K562 (cell line): ENCODE results near the gene POLD4. TPM values are rescaled to one million over a fixed set of nuclear protein-coding genes. Genes with fewer than 3 reads are reported as not detected.
A peak's percentile ranks its signal among the peaks of the same experiment; 100 is the strongest.

ENCODE experiments used
- ARID3B ChIP-seq: fragments of 250-450 bp; sonication (Bioruptor Pico); IDR thresholded peaks from 2 replicates; pipeline ENCODE4 v1.4.0; 2020; ENCODE audit warnings: borderline replicate concordance
- EHMT2 ChIP-seq: fragments of 450-650 bp; IDR thresholded peaks from 2 replicates; pipeline ENCODE4 v1.6.1; 2018; ENCODE audit warnings: antibody characterized with exemption
- ETS2 ChIP-seq: IDR thresholded peaks from 2 replicates; pipeline ENCODE4 v1.6.1; 2016; ENCODE audit warnings: borderline replicate concordance, missing genetic modification characterization, mild to moderate bottlenecking, moderate library complexity, missing compliant biosample characterization; ENCODE audit not compliant: poor library complexity, severe bottlenecking
- FOXK2 ChIP-seq, 2 experiments: fragments of 450-650 bp; IDR thresholded peaks in 1 of 2; conservative IDR thresholded peaks in 1 of 2; 2 replicates each; pipeline ENCODE4 v1.6.1; 2016; ENCODE audit warnings: low read depth in 2 of 2, mild to moderate bottlenecking in 1 of 2
- FOXP1 ChIP-seq: sonication (generic); formaldehyde crosslinking; IDR thresholded peaks from 2 replicates; pipeline ENCODE4 v1.8.0; 2022; ENCODE audit warnings: mild to moderate bottlenecking, missing genetic modification reagents
- HDAC2 ChIP-seq: fragments of 450-650 bp; IDR thresholded peaks from 2 replicates; pipeline ENCODE4 v1.6.1; 2016; ENCODE audit warnings: mild to moderate bottlenecking
- NCOA4 ChIP-seq: fragments of 450-650 bp; IDR thresholded peaks from 2 replicates; pipeline ENCODE4 v1.6.1; 2018; ENCODE audit warnings: mild to moderate bottlenecking; ENCODE audit not compliant: partially characterized antibody
- PRMT5 ChIP-seq: sonication (generic); formaldehyde crosslinking; IDR thresholded peaks from 2 replicates; pipeline ENCODE4 v1.5.0; 2020; ENCODE audit warnings: missing genetic modification reagents
- PURB ChIP-seq: sonication (generic); formaldehyde crosslinking; IDR thresholded peaks from 2 replicates; pipeline ENCODE4 v1.9.0; 2021; ENCODE audit warnings: low read depth, mild to moderate bottlenecking, missing genetic modification reagents
- RBM15 ChIP-seq: fragments of 200-400 bp; formaldehyde crosslinking; IDR thresholded peaks from 2 replicates; pipeline ENCODE4 v1.6.1; 2018; ENCODE audit warnings: mild to moderate bottlenecking, low read length, moderate library complexity; ENCODE audit not compliant: insufficient read depth
- TAF7 ChIP-seq: fragments of 450-650 bp; IDR thresholded peaks from 2 replicates; pipeline ENCODE4 v1.6.1; 2016; ENCODE audit warnings: missing genetic modification characterization, missing compliant biosample characterization
- TAF9B ChIP-seq: fragments of 450-650 bp; IDR thresholded peaks from 2 replicates; pipeline ENCODE4 v1.6.1; 2018; ENCODE audit warnings: mild to moderate bottlenecking; ENCODE audit not compliant: partially characterized antibody
- TAL1 ChIP-seq: fragments of 450-650 bp; IDR thresholded peaks from 2 replicates; pipeline ENCODE4 v1.6.1; 2016; ENCODE audit warnings: mild to moderate bottlenecking
- TRIM24 ChIP-seq, 2 experiments: fragments of 450-650 bp; IDR thresholded peaks; 2 replicates each; pipeline ENCODE4 v1.6.1; 2016
- ZBTB9 ChIP-seq: fragments of 450-650 bp; formaldehyde crosslinking; IDR thresholded peaks from 2 replicates; pipeline ENCODE4 v1.4.0; 2020; ENCODE audit warnings: mild to moderate bottlenecking, moderate library complexity
- polyA plus RNA-seq, 8 experiments: library from polyadenylated mRNA; depleted of rRNA in 4 of 8; stranded (reverse) in 5 of 8; unstranded in 3 of 8; fragments of >200 nt; fragmentation: Nextera tagmentation in 2 of 8; fragmentation: Illumina TruSeq in 1 of 8; extraction: Ambion mirVana in 2 of 8; extraction: Trizol in 1 of 8; gene quantifications; 2 replicates each; pipeline versions ENCODE4 v1.2.1 to v1.2.3, GENCODE V29; 2011 to 2014; ENCODE audit warnings: inconsistent platforms in 1 of 8, missing spikeins in 1 of 8
- total RNA-seq, 7 experiments: library from RNA; depleted of rRNA in 6 of 7; stranded (reverse); fragments of >200 nt in 6 of 7; fragmentation: Illumina TruSeq in 2 of 7; extraction: Trizol in 2 of 7; gene quantifications; 2 replicates each; pipeline versions ENCODE4 v1.2.1 to v1.2.3, GENCODE V29; 2011 to 2021; ENCODE audit warnings: low replicate concordance in 1 of 7
- TF ChIP-seq, protein P1 (sequence below): fragments of 450-650 bp; IDR thresholded peaks from 2 replicates; pipeline ENCODE4 v1.6.1; 2016; ENCODE audit warnings: low read depth

The POLD4 gene
- total and polyA plus RNA-seq, 9 of the 15 experiments (the other 6 are each of a cell fraction or from before 2014, with no cell fraction given), result 5.8 to 64.5 (median 18.3) TPM

- TF ChIP-seq PRMT5 (CRISPR knock-in tag) (no peak), RBM15 (no peak), FOXK2 (conservative IDR thresholded peaks at IDR 0.05 in 1 of 2, IDR thresholded peaks at IDR 0.05 in 1 of 2; ENCODE audit: low read depth in 2 of 2) (no peak), TAF7 (tag) (no peak), PURB (CRISPR knock-in tag) (no peak), FOXP1 (CRISPR knock-in tag) (no peak), TAL1 (no peak), HDAC2 (peak; percentile 43; the same call in 1 of the 2 replicates), NCOA4 (no peak), ETS2 (tag) (no peak), TAF9B (no peak), ARID3B (CRISPR knock-in tag) (no peak), TRIM24 (IDR thresholded peaks at IDR 0.05) (no peak), ZBTB9 (CRISPR knock-in tag) (peak; percentile 85; the same call in 1 of the 2 replicates), EHMT2 (no peak)
- TF ChIP-seq, protein P1, sequence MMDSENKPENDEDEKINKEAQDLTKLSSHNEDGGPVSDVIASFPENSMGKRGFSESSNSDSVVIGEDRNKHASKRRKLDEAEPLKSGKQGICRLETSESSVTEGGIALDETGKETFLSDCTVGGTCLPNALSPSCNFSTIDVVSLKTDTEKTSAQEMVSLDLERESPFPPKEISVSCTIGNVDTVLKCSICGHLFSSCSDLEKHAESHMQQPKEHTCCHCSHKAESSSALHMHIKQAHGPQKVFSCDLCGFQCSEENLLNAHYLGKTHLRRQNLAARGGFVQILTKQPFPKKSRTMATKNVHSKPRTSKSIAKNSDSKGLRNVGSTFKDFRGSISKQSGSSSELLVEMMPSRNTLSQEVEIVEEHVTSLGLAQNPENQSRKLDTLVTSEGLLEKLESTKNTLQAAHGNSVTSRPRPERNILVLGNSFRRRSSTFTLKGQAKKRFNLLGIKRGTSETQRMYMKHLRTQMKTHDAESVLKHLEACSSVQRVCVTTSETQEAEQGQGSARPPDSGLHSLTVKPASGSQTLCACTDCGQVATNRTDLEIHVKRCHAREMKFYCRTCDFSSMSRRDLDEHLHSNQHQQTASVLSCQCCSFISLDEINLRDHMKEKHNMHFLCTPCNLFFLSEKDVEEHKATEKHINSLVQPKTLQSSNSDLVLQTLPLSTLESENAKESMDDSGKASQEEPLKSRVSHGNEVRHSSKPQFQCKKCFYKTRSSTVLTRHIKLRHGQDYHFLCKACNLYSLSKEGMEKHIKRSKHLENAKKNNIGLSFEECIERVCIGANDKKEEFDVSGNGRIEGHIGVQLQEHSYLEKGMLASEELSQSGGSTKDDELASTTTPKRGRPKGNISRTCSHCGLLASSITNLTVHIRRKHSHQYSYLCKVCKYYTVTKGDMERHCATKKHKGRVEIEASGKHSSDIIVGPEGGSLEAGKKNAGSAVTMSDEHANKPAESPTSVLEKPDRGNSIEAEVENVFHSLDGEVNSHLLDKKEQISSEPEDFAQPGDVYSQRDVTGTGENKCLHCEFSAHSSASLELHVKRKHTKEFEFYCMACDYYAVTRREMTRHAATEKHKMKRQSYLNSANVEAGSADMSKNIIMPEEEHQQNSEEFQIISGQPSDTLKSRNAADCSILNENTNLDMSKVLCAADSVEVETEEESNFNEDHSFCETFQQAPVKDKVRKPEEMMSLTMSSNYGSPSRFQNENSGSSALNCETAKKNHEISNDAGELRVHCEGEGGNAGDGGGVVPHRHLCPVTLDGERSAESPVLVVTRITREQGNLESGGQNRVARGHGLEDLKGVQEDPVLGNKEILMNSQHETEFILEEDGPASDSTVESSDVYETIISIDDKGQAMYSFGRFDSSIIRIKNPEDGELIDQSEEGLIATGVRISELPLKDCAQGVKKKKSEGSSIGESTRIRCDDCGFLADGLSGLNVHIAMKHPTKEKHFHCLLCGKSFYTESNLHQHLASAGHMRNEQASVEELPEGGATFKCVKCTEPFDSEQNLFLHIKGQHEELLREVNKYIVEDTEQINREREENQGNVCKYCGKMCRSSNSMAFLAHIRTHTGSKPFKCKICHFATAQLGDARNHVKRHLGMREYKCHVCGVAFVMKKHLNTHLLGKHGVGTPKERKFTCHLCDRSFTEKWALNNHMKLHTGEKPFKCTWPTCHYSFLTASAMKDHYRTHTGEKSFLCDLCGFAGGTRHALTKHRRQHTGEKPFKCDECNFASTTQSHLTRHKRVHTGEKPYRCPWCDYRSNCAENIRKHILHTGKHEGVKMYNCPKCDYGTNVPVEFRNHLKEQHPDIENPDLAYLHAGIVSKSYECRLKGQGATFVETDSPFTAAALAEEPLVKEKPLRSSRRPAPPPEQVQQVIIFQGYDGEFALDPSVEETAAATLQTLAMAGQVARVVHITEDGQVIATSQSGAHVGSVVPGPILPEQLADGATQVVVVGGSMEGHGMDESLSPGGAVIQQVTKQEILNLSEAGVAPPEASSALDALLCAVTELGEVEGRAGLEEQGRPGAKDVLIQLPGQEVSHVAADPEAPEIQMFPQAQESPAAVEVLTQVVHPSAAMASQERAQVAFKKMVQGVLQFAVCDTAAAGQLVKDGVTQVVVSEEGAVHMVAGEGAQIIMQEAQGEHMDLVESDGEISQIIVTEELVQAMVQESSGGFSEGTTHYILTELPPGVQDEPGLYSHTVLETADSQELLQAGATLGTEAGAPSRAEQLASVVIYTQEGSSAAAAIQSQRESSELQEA, result no peak
Observed at GRCh38 chr11:67379061-67380058, 26.0 kb upstream of the POLD4 start (continued).
